Liver (tissue), 9 donors: Measurements from ENCODE around the gene GRIP2. TPM values are rescaled to one million over a fixed set of nuclear protein-coding genes. Genes with fewer than 3 reads are reported as not detected.

Source experiments
- DNase-seq: peaks from one replicate; pipeline ENCODE4 v3.0.0-alpha.2; 2017; ENCODE audit warnings: low spot score
- H3K27ac ChIP-seq, 2 donors: one replicate each; pipeline ENCODE4 v1.7.0; 2013; ENCODE audit warnings: inconsistent platforms in 2 of 2, low read length in 2 of 2, control low read depth in 1 of 2, low read depth in 1 of 2, mild to moderate bottlenecking in 1 of 2
- H3K27me3 ChIP-seq, 4 donors: one replicate each; pipeline versions ENCODE4 v1.6.1 to v1.7.0; 2013; ENCODE audit warnings: low read length in 3 of 4, inconsistent platforms in 1 of 4, mild to moderate bottlenecking in 1 of 4, moderate library complexity in 1 of 4; ENCODE audit not compliant: control insufficient read depth in 4 of 4, insufficient read depth in 4 of 4
- H3K36me3 ChIP-seq, 4 donors: one replicate each; pipeline versions ENCODE4 v1.6.1 to v1.7.0; 2013; ENCODE audit warnings: low read length in 3 of 4, mild to moderate bottlenecking in 3 of 4, low read depth in 1 of 4, moderate library complexity in 1 of 4; ENCODE audit not compliant: control insufficient read depth in 4 of 4, insufficient read depth in 3 of 4
- H3K4me1 ChIP-seq, 4 donors: one replicate each; pipeline versions ENCODE4 v1.6.1 to v1.7.0; 2013; ENCODE audit warnings: low read length in 3 of 4, mild to moderate bottlenecking in 3 of 4, moderate library complexity in 1 of 4; ENCODE audit not compliant: control insufficient read depth in 4 of 4, insufficient read depth in 4 of 4
- H3K4me3 ChIP-seq, 3 donors: one replicate each; pipeline versions ENCODE4 v1.6.1 to v1.7.0; 2013; ENCODE audit warnings: low read length in 3 of 3, control low read depth in 1 of 3, low read depth in 1 of 3, mild to moderate bottlenecking in 1 of 3
- H3K9ac ChIP-seq, 2 donors: one replicate each; pipeline ENCODE4 v1.7.0; 2013; ENCODE audit warnings: low read length in 2 of 2, mild to moderate bottlenecking in 2 of 2, moderate library complexity in 2 of 2, control low read depth in 1 of 2, low read depth in 1 of 2
- H3K9me3 ChIP-seq, 4 donors: one replicate each; pipeline versions ENCODE4 v1.6.1 to v1.7.0; 2013; ENCODE audit warnings: low read length in 3 of 4; ENCODE audit not compliant: control insufficient read depth in 4 of 4
- EGR1 ChIP-seq, 2 donors: IDR thresholded peaks; 2 replicates each; pipeline ENCODE4 v1.6.1; 2016 to 2018; ENCODE audit warnings: antibody characterized with exemption in 2 of 2, low read depth in 2 of 2
- FOXA1 ChIP-seq: IDR thresholded peaks from 2 replicates; pipeline ENCODE4 v1.6.1; 2016; ENCODE audit warnings: antibody characterized with exemption
- FOXA2 ChIP-seq: IDR thresholded peaks from 2 replicates; pipeline ENCODE4 v1.6.1; 2016; ENCODE audit warnings: antibody characterized with exemption
- GABPA ChIP-seq, 2 donors: IDR thresholded peaks in 1 of 2; conservative IDR thresholded peaks in 1 of 2; 2 replicates each; pipeline ENCODE4 v1.6.1; 2016; ENCODE audit warnings: antibody characterized with exemption in 2 of 2, mild to moderate bottlenecking in 1 of 2, moderate library complexity in 1 of 2
- HNF4A ChIP-seq, 2 donors: conservative IDR thresholded peaks; 2 replicates each; pipeline ENCODE4 v1.6.1; 2016; ENCODE audit warnings: antibody characterized with exemption in 2 of 2, mild to moderate bottlenecking in 2 of 2
- HNF4G ChIP-seq: IDR thresholded peaks from 2 replicates; pipeline ENCODE4 v1.6.1; 2016; ENCODE audit warnings: antibody characterized with exemption
- JUND ChIP-seq, 2 donors: IDR thresholded peaks; 2 replicates each; pipeline ENCODE4 v1.6.1; 2016; ENCODE audit warnings: antibody characterized with exemption in 2 of 2
- NR2F2 ChIP-seq: IDR thresholded peaks from 2 replicates; pipeline ENCODE4 v1.6.1; 2016; ENCODE audit warnings: antibody characterized with exemption
- RAD21 ChIP-seq, 2 donors: IDR thresholded peaks; 2 replicates each; pipeline ENCODE4 v1.6.1; 2016; ENCODE audit warnings: antibody characterized with exemption in 2 of 2, mild to moderate bottlenecking in 2 of 2
- RXRA ChIP-seq, 2 donors: IDR thresholded peaks; 2 replicates each; pipeline ENCODE4 v1.6.1; 2017 to 2018; ENCODE audit warnings: antibody characterized with exemption in 2 of 2, mild to moderate bottlenecking in 1 of 2
- SP1 ChIP-seq: IDR thresholded peaks from 2 replicates; pipeline ENCODE4 v1.6.1; 2018; ENCODE audit warnings: antibody characterized with exemption, mild to moderate bottlenecking
- TAF1 ChIP-seq: conservative IDR thresholded peaks from 2 replicates; pipeline ENCODE4 v1.6.1; 2016; ENCODE audit warnings: antibody characterized with exemption, mild to moderate bottlenecking
- YY1 ChIP-seq: IDR thresholded peaks from 2 replicates; pipeline ENCODE4 v1.6.1; 2016; ENCODE audit warnings: antibody characterized with exemption, mild to moderate bottlenecking
- WGBS: extraction: QIAGEN DNeasy Blood & Tissue Kit; methylation state at CpG from one replicate; pipeline ENCODE4 v1.1.7; 2013; 5-methylcytosine and 5-hydroxymethylcytosine counted together
- polyA plus RNA-seq, 2 donors: library from polyadenylated mRNA; stranded (reverse) in 1 of 2; unstranded in 1 of 2; fragments of 200-250 nt in 1 of 2; fragments of >200 nt in 1 of 2; fragmentation: Nextera tagmentation in 1 of 2; extraction: Ambion mirVana in 1 of 2; gene quantifications; one replicate each; pipeline versions ENCODE4 v1.2.1 to v1.2.3, GENCODE V29; 2013 to 2015
- total RNA-seq, 2 donors: library from RNA; depleted of rRNA; stranded (reverse); fragments of >200 nt; gene quantifications; one replicate each; pipeline ENCODE4 v1.2.3, GENCODE V29; 2014
- TF ChIP-seq, protein P1 (sequence below): IDR thresholded peaks from 2 replicates; pipeline ENCODE4 v1.6.1; 2016; ENCODE audit warnings: antibody characterized with exemption
- TF ChIP-seq, protein P2 (sequence below): IDR thresholded peaks from 2 replicates; pipeline ENCODE4 v1.6.1; 2016; ENCODE audit warnings: antibody characterized with exemption
- TF ChIP-seq, protein P3 (sequence below): IDR thresholded peaks from 2 replicates; pipeline ENCODE4 v1.6.1; 2016; ENCODE audit warnings: antibody characterized with exemption
- TF ChIP-seq, protein P4 (sequence below): fragments of 150-350 bp; IDR thresholded peaks from 2 replicates; pipeline ENCODE4 v1.5.1; 2017; ENCODE audit warnings: improper control_type of control experiment, low read depth, low read length; ENCODE audit not compliant: missing input control
- TF ChIP-seq, protein P5 (sequence below): IDR thresholded peaks from 2 replicates; pipeline ENCODE4 v1.6.1; 2016; ENCODE audit warnings: antibody characterized with exemption, mild to moderate bottlenecking
- donor health status: healthy.
- donor health status: healthy.
- donor health status: healthy.
- donor health status: healthy.
- donor health status: healthy.

Gene GRIP2
- total and polyA plus RNA-seq, 4 donors: 0.05 to 0.33 (median 0.09) TPM; not detected in 1

DNA sequence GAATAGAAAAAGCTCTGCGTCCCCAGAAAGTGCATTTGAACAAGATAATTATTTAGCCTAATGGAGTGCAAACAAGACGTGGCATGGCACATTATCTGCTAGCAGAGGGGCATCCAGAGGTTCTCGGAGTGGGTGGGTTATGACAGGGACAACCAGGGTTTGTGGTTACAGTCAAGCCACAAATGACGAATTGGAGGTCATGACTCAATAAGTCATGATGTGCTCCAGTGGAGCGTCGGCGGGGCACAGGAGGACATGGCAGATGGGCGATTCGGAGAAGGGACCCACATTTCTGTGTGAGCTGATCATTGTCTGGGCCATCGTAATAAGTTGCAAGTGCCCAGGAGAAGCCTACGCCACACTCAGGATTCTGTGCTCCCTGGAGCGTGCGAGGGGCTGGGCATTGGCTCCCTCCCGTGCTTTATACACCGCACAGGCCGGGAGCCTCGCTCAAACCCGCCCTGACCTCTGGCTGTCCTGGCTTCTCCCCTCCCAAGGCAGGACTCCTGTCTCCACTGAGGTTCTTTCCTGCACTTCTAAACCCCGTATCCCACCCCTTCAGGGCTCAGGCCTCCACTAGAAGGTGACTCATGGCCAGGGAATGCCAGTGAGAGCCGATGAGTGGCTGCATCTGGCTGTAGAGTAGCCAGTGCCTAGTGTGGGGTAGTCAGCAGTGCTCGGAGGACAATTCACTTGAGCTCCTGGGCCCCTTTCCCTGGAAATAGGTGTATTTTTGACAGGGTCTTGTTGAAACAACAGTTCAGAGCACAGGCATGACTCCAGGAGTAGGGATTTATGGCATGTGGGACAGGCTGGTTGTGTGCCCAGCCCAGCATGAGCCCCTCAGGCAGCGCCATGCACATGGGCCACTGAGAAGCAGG is 67.4 kb downstream of the GRIP2 start (continued):
- TF ChIP-seq RXRA (IDR thresholded peaks at IDR 0.05) (no peak), NR2F2 (no peak), HNF4G (no peak), SP1 (no peak), YY1 (no peak), TAF1 (no peak)
- TF ChIP-seq, protein P1, sequence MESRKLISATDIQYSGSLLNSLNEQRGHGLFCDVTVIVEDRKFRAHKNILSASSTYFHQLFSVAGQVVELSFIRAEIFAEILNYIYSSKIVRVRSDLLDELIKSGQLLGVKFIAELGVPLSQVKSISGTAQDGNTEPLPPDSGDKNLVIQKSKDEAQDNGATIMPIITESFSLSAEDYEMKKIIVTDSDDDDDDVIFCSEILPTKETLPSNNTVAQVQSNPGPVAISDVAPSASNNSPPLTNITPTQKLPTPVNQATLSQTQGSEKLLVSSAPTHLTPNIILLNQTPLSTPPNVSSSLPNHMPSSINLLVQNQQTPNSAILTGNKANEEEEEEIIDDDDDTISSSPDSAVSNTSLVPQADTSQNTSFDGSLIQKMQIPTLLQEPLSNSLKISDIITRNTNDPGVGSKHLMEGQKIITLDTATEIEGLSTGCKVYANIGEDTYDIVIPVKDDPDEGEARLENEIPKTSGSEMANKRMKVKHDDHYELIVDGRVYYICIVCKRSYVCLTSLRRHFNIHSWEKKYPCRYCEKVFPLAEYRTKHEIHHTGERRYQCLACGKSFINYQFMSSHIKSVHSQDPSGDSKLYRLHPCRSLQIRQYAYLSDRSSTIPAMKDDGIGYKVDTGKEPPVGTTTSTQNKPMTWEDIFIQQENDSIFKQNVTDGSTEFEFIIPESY: no peak
- TF ChIP-seq, protein P2, sequence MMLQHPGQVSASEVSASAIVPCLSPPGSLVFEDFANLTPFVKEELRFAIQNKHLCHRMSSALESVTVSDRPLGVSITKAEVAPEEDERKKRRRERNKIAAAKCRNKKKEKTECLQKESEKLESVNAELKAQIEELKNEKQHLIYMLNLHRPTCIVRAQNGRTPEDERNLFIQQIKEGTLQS: no peak
- TF ChIP-seq, protein P3, sequence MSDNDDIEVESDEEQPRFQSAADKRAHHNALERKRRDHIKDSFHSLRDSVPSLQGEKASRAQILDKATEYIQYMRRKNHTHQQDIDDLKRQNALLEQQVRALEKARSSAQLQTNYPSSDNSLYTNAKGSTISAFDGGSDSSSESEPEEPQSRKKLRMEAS: no peak

DNA sequence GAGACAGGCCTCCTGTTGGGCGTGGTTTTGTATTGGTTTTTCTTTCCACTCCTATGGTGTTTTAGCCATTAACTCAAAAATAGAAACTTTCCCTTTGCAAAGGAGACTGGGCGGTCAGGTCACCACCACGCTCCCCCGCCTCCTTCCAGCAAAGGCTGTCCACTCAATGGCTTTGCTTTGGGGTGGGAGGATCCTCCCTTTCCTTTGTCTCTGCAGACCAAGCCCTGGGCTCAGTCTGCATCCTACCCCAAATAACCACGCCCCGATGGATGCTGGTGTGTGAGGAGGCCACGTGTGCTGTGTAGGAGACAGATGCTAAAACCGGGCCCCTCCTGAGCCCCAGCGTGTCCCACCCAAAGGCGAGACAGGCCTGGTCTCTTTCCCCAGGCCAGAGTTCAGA is 68.5 kb downstream of the GRIP2 start:
- Histone ChIP-seq H3K36me3 (no peaks in the 10 kb centered on the region), H3K9me3 (no peaks in the 10 kb centered on the region), H3K4me1 (no peaks in the 10 kb centered on the region), H3K27me3 (no peaks in the 10 kb centered on the region), H3K9ac (no peak overlapping the region), H3K27ac (no peak overlapping the region), H3K4me3 (no peak overlapping the region)
- no peak for DNase-seq
- WGBS: 94% methylated on average over 10 of the region's 10 CpGs
- no peak for TF ChIP-seq HNF4G
- TF ChIP-seq, protein P4, sequence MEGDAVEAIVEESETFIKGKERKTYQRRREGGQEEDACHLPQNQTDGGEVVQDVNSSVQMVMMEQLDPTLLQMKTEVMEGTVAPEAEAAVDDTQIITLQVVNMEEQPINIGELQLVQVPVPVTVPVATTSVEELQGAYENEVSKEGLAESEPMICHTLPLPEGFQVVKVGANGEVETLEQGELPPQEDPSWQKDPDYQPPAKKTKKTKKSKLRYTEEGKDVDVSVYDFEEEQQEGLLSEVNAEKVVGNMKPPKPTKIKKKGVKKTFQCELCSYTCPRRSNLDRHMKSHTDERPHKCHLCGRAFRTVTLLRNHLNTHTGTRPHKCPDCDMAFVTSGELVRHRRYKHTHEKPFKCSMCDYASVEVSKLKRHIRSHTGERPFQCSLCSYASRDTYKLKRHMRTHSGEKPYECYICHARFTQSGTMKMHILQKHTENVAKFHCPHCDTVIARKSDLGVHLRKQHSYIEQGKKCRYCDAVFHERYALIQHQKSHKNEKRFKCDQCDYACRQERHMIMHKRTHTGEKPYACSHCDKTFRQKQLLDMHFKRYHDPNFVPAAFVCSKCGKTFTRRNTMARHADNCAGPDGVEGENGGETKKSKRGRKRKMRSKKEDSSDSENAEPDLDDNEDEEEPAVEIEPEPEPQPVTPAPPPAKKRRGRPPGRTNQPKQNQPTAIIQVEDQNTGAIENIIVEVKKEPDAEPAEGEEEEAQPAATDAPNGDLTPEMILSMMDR: no peak
- no peak for TF ChIP-seq YY1
- TF ChIP-seq, protein P1: no peak
- no peak for TF ChIP-seq FOXA1
- no peak for TF ChIP-seq TAF1
- no peak for TF ChIP-seq FOXA2
- TF ChIP-seq RAD21 (IDR thresholded peaks at IDR 0.05): no peak
- no peak for TF ChIP-seq RXRA (IDR thresholded peaks at IDR 0.05)
- no peak for TF ChIP-seq NR2F2
- TF ChIP-seq SP1: no peak
- TF ChIP-seq, protein P3: no peak
- TF ChIP-seq HNF4A (conservative IDR thresholded peaks at IDR 0.05): no peak
- TF ChIP-seq, protein P5, sequence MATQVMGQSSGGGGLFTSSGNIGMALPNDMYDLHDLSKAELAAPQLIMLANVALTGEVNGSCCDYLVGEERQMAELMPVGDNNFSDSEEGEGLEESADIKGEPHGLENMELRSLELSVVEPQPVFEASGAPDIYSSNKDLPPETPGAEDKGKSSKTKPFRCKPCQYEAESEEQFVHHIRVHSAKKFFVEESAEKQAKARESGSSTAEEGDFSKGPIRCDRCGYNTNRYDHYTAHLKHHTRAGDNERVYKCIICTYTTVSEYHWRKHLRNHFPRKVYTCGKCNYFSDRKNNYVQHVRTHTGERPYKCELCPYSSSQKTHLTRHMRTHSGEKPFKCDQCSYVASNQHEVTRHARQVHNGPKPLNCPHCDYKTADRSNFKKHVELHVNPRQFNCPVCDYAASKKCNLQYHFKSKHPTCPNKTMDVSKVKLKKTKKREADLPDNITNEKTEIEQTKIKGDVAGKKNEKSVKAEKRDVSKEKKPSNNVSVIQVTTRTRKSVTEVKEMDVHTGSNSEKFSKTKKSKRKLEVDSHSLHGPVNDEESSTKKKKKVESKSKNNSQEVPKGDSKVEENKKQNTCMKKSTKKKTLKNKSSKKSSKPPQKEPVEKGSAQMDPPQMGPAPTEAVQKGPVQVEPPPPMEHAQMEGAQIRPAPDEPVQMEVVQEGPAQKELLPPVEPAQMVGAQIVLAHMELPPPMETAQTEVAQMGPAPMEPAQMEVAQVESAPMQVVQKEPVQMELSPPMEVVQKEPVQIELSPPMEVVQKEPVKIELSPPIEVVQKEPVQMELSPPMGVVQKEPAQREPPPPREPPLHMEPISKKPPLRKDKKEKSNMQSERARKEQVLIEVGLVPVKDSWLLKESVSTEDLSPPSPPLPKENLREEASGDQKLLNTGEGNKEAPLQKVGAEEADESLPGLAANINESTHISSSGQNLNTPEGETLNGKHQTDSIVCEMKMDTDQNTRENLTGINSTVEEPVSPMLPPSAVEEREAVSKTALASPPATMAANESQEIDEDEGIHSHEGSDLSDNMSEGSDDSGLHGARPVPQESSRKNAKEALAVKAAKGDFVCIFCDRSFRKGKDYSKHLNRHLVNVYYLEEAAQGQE: no peak
- TF ChIP-seq, protein P2: no peak
- no peak for TF ChIP-seq GABPA (IDR thresholded peaks at IDR 0.05 in 1 of 2, conservative IDR thresholded peaks at IDR 0.05 in 1 of 2)
- no peak for TF ChIP-seq EGR1 (IDR thresholded peaks at IDR 0.05; ENCODE audit: low read depth in 2 of 2)
- no peak for TF ChIP-seq JUND (IDR thresholded peaks at IDR 0.05)
